ENCODE results near the gene SLC17A4.

SLC17A4 gene

GRCh38 chr6:25730907-25731306 is 23.6 kb upstream of the SLC17A4 start:
- Histone ChIP-seq H3K27ac (no peak overlapping the region), H3K4me3 (ENCODE audit: low read depth, low read length) (no peak overlapping the region), H3K27me3 (replicated peaks) (no peaks in the 10 kb centered on the region), H3K36me3 (replicated peaks) (no peaks in the 10 kb centered on the region)
- DNase-seq = no peak
- TF ChIP-seq, protein P1, sequence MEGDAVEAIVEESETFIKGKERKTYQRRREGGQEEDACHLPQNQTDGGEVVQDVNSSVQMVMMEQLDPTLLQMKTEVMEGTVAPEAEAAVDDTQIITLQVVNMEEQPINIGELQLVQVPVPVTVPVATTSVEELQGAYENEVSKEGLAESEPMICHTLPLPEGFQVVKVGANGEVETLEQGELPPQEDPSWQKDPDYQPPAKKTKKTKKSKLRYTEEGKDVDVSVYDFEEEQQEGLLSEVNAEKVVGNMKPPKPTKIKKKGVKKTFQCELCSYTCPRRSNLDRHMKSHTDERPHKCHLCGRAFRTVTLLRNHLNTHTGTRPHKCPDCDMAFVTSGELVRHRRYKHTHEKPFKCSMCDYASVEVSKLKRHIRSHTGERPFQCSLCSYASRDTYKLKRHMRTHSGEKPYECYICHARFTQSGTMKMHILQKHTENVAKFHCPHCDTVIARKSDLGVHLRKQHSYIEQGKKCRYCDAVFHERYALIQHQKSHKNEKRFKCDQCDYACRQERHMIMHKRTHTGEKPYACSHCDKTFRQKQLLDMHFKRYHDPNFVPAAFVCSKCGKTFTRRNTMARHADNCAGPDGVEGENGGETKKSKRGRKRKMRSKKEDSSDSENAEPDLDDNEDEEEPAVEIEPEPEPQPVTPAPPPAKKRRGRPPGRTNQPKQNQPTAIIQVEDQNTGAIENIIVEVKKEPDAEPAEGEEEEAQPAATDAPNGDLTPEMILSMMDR (IDR thresholded peaks at IDR 0.05; ENCODE audit: low read depth, low read length, missing control alignments) = no peak
- in situ Hi-C loops (cut with HindIII; ENCODE audit: low pct_ligation_motif_present, low sequenced_read_pairs) = no loop called here

DNA sequence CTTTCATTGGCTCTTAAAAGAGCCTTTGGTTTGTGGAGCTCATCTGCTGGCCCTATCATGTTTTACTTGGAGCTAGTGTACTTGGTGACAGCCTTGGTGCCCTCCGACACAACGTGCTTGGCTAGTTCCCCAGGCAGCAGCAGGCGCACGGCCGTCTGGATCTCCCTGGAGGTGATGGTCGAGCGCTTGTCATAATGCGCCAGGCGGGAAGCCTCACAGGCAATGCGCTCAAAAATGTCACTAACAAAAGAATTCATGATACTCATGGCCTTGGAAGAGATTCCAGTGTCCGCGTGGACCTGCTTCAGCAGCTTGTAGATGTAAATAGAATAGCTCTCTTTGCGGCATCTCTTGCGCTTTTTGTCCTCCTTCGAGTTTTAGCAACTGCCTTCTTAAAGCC is 22.8 kb upstream of the SLC17A4 start:
- Histone ChIP-seq H3K36me3 (replicated peaks) (no peaks in the 10 kb centered on the region), H3K27ac (no peak overlapping the region), H3K27me3 (replicated peaks) (no peaks in the 10 kb centered on the region), H3K4me3 (ENCODE audit: low read depth, low read length) (no peak overlapping the region)
- no peak for DNase-seq
- TF ChIP-seq, protein P1 (IDR thresholded peaks at IDR 0.05; ENCODE audit: low read depth, low read length, missing control alignments) = no peak
- in situ Hi-C loops (cut with HindIII; ENCODE audit: low pct_ligation_motif_present, low sequenced_read_pairs) = no loop called here

DNA sequence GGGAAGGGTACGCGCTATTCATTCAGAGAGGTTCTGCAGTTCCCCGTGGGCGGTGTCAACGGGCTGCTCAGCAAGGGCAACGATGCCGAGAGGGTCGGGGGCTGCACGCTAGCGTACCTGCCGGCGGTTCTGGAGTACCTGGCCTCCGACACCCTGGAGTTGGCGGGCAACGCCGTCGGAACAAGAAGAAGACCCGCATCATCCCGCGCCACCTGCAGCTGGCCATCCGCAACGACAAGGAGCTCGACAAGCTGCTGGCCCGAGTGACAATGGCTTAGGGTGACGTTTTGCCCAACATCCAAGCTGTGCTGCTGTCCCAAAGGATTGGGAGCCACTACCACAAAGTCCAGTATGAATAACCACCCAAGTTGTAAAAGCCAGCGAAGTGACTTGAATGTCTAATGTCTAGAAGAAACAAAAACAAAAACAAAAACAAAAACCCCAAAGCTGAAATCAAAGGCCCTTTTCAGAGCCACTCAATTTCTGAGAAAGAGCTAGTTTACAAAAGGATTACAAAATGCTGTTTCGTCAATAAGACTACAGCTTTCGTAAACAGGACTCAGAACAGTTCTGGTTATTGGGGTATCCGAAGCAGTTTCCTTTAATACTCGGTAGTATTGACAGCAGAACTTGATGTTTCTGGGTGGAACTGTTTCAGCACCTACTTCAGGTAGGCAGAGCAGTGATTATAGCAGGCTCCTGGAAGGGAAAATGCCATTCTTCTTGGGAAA is 21.9 kb upstream of the SLC17A4 start:
- H3K27me3 ChIP-seq (replicated peaks) = no peaks in the 10 kb centered on the region
- H3K27ac ChIP-seq = no peak overlapping the region
- in situ Hi-C loops (cut with HindIII; ENCODE audit: low pct_ligation_motif_present, low sequenced_read_pairs) = no loop called here
- no peak overlapping the region for H3K4me3 ChIP-seq (ENCODE audit: low read depth, low read length)
- TF ChIP-seq, protein P1 (IDR thresholded peaks at IDR 0.05; ENCODE audit: low read depth, low read length, missing control alignments) = no peak
- no peak for DNase-seq
- H3K36me3 ChIP-seq (replicated peaks) = no peaks in the 10 kb centered on the region

- Histone ChIP-seq H3K27me3 (replicated peaks) (no peaks in the 10 kb centered on the region), H3K27ac (no peak overlapping the region), H3K4me3 (ENCODE audit: low read depth, low read length) (no peak overlapping the region), H3K36me3 (replicated peaks) (no peaks in the 10 kb centered on the region)
- DNase-seq = no peak
- TF ChIP-seq, protein P1 (IDR thresholded peaks at IDR 0.05; ENCODE audit: low read depth, low read length, missing control alignments) = no peak
- in situ Hi-C loops (cut with HindIII; ENCODE audit: low pct_ligation_motif_present, low sequenced_read_pairs) = no loop called here
Observed at GRCh38 chr6:25735261-25735660, 19.3 kb upstream of the SLC17A4 start.

DNA sequence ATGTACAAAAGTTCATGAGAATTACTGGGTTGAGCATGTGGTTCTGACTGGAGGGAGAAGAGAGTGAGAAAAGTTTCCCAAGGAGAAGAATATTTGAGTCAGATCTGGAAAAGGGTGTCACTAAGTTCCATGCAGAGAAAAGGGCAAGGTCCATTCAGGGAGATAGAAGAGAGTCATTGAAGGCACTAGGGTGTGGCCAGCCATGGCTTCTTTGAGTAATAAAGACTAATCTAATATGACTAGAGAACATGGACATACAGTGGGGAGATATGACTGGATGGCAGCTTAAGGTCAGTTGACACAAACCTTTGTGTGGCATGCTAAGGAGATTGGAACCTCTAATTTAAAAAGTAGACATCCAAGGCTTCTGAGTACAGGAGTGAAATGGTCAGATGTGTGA is 10.7 kb upstream of the SLC17A4 start:
- in situ Hi-C loops (cut with HindIII; ENCODE audit: low pct_ligation_motif_present, low sequenced_read_pairs) = no loop called here
- H3K4me3 ChIP-seq (ENCODE audit: low read depth, low read length) = no peak overlapping the region
- H3K36me3 ChIP-seq (replicated peaks) = no peaks in the 10 kb centered on the region
- no peak overlapping the region for H3K27ac ChIP-seq
- TF ChIP-seq, protein P1 (IDR thresholded peaks at IDR 0.05; ENCODE audit: low read depth, low read length, missing control alignments) = no peak
- no peak for DNase-seq
- H3K27me3 ChIP-seq (replicated peaks) = no peaks in the 10 kb centered on the region

GRCh38 chr6:25745836-25746235 is 8.7 kb upstream of the SLC17A4 start:
- in situ Hi-C loops (cut with HindIII; ENCODE audit: low pct_ligation_motif_present, low sequenced_read_pairs) = no loop called here
- Histone ChIP-seq H3K36me3 (replicated peaks) (no peaks in the 10 kb centered on the region), H3K27me3 (replicated peaks) (no peaks in the 10 kb centered on the region), H3K27ac (no peak overlapping the region), H3K4me3 (ENCODE audit: low read depth, low read length) (no peak overlapping the region)
- no peak for DNase-seq
- TF ChIP-seq, protein P1 (IDR thresholded peaks at IDR 0.05; ENCODE audit: low read depth, low read length, missing control alignments) = no peak

All from brain microvascular endothelial cell (primary cell).